ENCODE measurements around the gene ALPK3.

ALPK3 gene

GRCh38 chr15:84835661-84836337 lies 18.6 kb downstream of the ALPK3 start:
- no peak for TF ChIP-seq CTCF (IDR thresholded peaks at IDR 0.05; ENCODE audit: low read depth, low read length)
- H3K4me3 ChIP-seq (ENCODE audit: low read depth, low read length), result no peak overlapping the region

- TF ChIP-seq CTCF (IDR thresholded peaks at IDR 0.05; ENCODE audit: low read depth, low read length), result no peak
- no peak overlapping the region for H3K4me3 ChIP-seq (ENCODE audit: low read depth, low read length)
Measured at GRCh38 chr15:84836844-84837243, 19.7 kb downstream of the ALPK3 start.

- no peak overlapping the region for H3K4me3 ChIP-seq (ENCODE audit: low read depth, low read length)
- TF ChIP-seq CTCF (IDR thresholded peaks at IDR 0.05; ENCODE audit: low read depth, low read length), result no peak
Measured at GRCh38 chr15:84839714-84840113, 22.6 kb downstream of the ALPK3 start.

- TF ChIP-seq CTCF (IDR thresholded peaks at IDR 0.05; ENCODE audit: low read depth, low read length), result no peak
- no peak overlapping the region for H3K4me3 ChIP-seq (ENCODE audit: low read depth, low read length)
Measured at GRCh38 chr15:84840255-84840654, 23.1 kb downstream of the ALPK3 start.

- TF ChIP-seq CTCF (IDR thresholded peaks at IDR 0.05; ENCODE audit: low read depth, low read length), result no peak
Measured at GRCh38 chr15:84840741-84841429, 23.7 kb downstream of the ALPK3 start.

GRCh38 chr15:84842781-84843180 lies 25.6 kb downstream of the ALPK3 start:
- TF ChIP-seq CTCF (IDR thresholded peaks at IDR 0.05; ENCODE audit: low read depth, low read length), result no peak
- no peak overlapping the region for H3K4me3 ChIP-seq (ENCODE audit: low read depth, low read length)

More at GRCh38 chr15:84840741-84841429, 23.7 kb downstream of the ALPK3 start:
- no peak overlapping the region for H3K4me3 ChIP-seq (ENCODE audit: low read depth, low read length)

GRCh38 chr15:84844964-84845363 lies 27.8 kb downstream of the ALPK3 start:
- H3K4me3 ChIP-seq (ENCODE audit: low read depth, low read length), result no peak overlapping the region
- TF ChIP-seq CTCF (IDR thresholded peaks at IDR 0.05; ENCODE audit: low read depth, low read length), result no peak
